ENCODE results near the gene OR10K2. TPM values are rescaled to one million over a fixed set of nuclear protein-coding genes. Genes with fewer than 3 reads are reported as not detected.

Gene OR10K2
- total and polyA plus RNA-seq, 9 of the 15 experiments (the other 6 are each of a cell fraction or from before 2014, with no cell fraction given), result not detected

DNA sequence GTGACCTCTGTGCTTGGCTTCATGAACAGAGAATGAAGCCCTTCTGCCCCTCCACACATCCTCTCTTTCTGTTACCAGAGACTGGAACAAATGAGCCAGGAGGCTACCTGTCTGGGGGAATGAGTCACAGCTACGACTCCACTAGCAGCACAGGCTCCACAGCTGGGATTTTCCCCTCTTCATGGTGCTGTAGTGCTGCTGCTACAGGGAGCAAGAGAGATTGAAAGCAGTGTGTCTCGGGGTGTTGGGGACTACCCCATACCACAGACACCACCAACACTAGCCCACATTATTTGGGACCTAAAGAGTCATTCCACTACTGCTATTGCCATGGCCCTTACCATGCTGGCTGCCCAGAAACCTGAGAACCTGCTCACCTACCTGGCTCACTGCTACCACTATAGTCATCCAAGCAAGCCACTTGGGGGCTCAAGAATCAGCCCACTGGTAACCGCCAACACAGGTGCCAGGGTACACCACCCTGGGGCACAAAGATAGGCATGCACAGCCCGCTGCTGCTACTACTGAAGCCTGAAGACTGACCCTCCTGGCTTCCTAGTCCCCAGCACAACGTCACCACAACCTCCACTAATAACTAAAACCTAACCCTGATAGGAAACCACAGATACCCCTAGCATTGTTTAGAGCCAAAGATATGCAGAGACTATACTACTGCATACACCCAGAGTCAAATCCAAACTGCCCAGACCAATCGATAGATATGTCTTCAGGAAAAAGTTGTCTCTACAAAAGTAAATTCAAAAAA lies 54.7 kb downstream of the OR10K2 start:
- no peak overlapping the region for H3K4me3 ChIP-seq
- H4K20me1 ChIP-seq (replicated peaks; ENCODE audit: control insufficient read depth, insufficient read depth, low read length), result no peaks in the 10 kb centered on the region
- no peaks in the 10 kb centered on the region for H3K9me1 ChIP-seq (ENCODE audit: control insufficient read depth, insufficient read depth, low read length)
- DNase-seq (ENCODE audit: extremely low read depth in 1 of 4, low spot score in 3 of 4) (no peak), ATAC-seq (no peak), FAIRE-seq (no peak)
- H3K4me2 ChIP-seq (ENCODE audit: insufficient read depth, low read length), result no peak overlapping the region
- no peak overlapping the region for H3K27ac ChIP-seq (ENCODE audit: extremely low read depth, low read depth, low read length)
- ChIA-PET CTCF (ENCODE audit: low intra/inter-chr PET ratio) (no interaction called here), POLR2A (no interaction called here)
- H3K4me1 ChIP-seq (replicated peaks in 1 of 2; ENCODE audit: control insufficient read depth in 2 of 2, insufficient read depth in 2 of 2, low read length in 2 of 2), result no peaks in the 10 kb centered on the region
- no peaks in the 10 kb centered on the region for H3K36me3 ChIP-seq (ENCODE audit: control insufficient read depth, insufficient read depth, low read length)
- no peaks in the 10 kb centered on the region for H3K27me3 ChIP-seq (ENCODE audit: control insufficient read depth in 2 of 2, insufficient read depth in 2 of 2, low read length in 2 of 2)
- BruUV-seq (replicated peaks), result no TSS peak
- H3K9me3 ChIP-seq (replicated peaks; ENCODE audit: control insufficient read depth, insufficient read depth, low read depth, low read length), result no peaks in the 10 kb centered on the region
- intact Hi-C loops (cut with micrococcal nuclease), result no loop called here
- no peak overlapping the region for H2AFZ ChIP-seq (ENCODE audit: low read depth, low read length)
- H3K9ac ChIP-seq (ENCODE audit: insufficient read depth in 1 of 2, low read depth in 2 of 2, low read length in 2 of 2), result no peak overlapping the region
- TF ChIP-seq CREM (IDR thresholded peaks at IDR 0.05; ENCODE audit: low read depth) (no peak), HDAC3 (IDR thresholded peaks at IDR 0.05; ENCODE audit: borderline replicate concordance, partially characterized antibody) (no peak), MTA1 (IDR thresholded peaks at IDR 0.05; ENCODE audit: borderline replicate concordance) (no peak)
- TF ChIP-seq, protein P1, sequence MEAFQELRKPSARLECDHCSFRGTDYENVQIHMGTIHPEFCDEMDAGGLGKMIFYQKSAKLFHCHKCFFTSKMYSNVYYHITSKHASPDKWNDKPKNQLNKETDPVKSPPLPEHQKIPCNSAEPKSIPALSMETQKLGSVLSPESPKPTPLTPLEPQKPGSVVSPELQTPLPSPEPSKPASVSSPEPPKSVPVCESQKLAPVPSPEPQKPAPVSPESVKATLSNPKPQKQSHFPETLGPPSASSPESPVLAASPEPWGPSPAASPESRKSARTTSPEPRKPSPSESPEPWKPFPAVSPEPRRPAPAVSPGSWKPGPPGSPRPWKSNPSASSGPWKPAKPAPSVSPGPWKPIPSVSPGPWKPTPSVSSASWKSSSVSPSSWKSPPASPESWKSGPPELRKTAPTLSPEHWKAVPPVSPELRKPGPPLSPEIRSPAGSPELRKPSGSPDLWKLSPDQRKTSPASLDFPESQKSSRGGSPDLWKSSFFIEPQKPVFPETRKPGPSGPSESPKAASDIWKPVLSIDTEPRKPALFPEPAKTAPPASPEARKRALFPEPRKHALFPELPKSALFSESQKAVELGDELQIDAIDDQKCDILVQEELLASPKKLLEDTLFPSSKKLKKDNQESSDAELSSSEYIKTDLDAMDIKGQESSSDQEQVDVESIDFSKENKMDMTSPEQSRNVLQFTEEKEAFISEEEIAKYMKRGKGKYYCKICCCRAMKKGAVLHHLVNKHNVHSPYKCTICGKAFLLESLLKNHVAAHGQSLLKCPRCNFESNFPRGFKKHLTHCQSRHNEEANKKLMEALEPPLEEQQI (IDR thresholded peaks at IDR 0.05), result no peak
- 0% methylated on average over 6 of the region's 6 CpGs for WGBS (ENCODE audit: insufficient coverage, low coverage, missing lambda C conversion rate)
- in situ Hi-C loops (cut with MboI), result no loop called here
- no peaks in the 10 kb centered on the region for H3K79me2 ChIP-seq (ENCODE audit: control insufficient read depth, insufficient read depth, low read length)

Other genes starting within 250 kb of the OR10K2 start
Only the 7 nearest of the 12 such genes appear.
- not detected in 2 replicates for gene CD1C, start 136.3 kb downstream of the OR10K2 start, total RNA-seq (2014; rRNA removed)
- not detected in 2 replicates for gene CD1C, start 136.3 kb downstream of the OR10K2 start, total RNA-seq (2014; rRNA removed; fragmentation: Illumina TruSeq; extraction: Trizol)
- not detected in 2 replicates for gene CD1C, start 136.3 kb downstream of the OR10K2 start, total RNA-seq (2015; rRNA removed; fragmentation: Illumina TruSeq; extraction: Trizol)
- not detected in 2 replicates for gene CD1C, start 136.3 kb downstream of the OR10K2 start, total RNA-seq (2021)
- gene CD1C, start 136.3 kb downstream of the OR10K2 start, polyA plus RNA-seq (2011; rRNA removed), result not detected in 2 replicates
- not detected in 2 replicates for gene CD1C, start 136.3 kb downstream of the OR10K2 start, polyA plus RNA-seq (2014; fragmentation: Illumina TruSeq; extraction: Trizol)
- not detected for gene CD1C, start 136.3 kb downstream of the OR10K2 start, polyA plus RNA-seq (2014; fragmentation: Nextera tagmentation; extraction: Ambion mirVana)
- gene CD1C, start 136.3 kb downstream of the OR10K2 start, polyA plus RNA-seq (2014; rRNA removed), result not detected in 2 replicates
- gene CD1B, start 94.7 kb downstream of the OR10K2 start, total RNA-seq (2014; rRNA removed), result not detected in 2 replicates
- gene CD1B, start 94.7 kb downstream of the OR10K2 start, total RNA-seq (2014; rRNA removed; fragmentation: Illumina TruSeq; extraction: Trizol), result not detected in 2 replicates
- gene CD1B, start 94.7 kb downstream of the OR10K2 start, total RNA-seq (2015; rRNA removed; fragmentation: Illumina TruSeq; extraction: Trizol), result not detected in 2 replicates
- not detected in 2 replicates for gene CD1B, start 94.7 kb downstream of the OR10K2 start, total RNA-seq (2021)
- gene CD1B, start 94.7 kb downstream of the OR10K2 start, polyA plus RNA-seq (2011; rRNA removed), result not detected in 2 replicates
- gene CD1B, start 94.7 kb downstream of the OR10K2 start, polyA plus RNA-seq (2014; fragmentation: Illumina TruSeq; extraction: Trizol), result not detected in 2 replicates
- gene CD1B, start 94.7 kb downstream of the OR10K2 start, polyA plus RNA-seq (2014; fragmentation: Nextera tagmentation; extraction: Ambion mirVana), result not detected
- gene CD1B, start 94.7 kb downstream of the OR10K2 start, polyA plus RNA-seq (2014; rRNA removed), result not detected in 2 replicates
- gene CD1E, start 72.3 kb downstream of the OR10K2 start, total RNA-seq (2014; rRNA removed), result not detected in 2 replicates
- gene CD1E, start 72.3 kb downstream of the OR10K2 start, total RNA-seq (2014; rRNA removed; fragmentation: Illumina TruSeq; extraction: Trizol), result not detected in 2 replicates
- not detected in 2 replicates for gene CD1E, start 72.3 kb downstream of the OR10K2 start, total RNA-seq (2015; rRNA removed; fragmentation: Illumina TruSeq; extraction: Trizol)
- not detected in 2 replicates for gene CD1E, start 72.3 kb downstream of the OR10K2 start, total RNA-seq (2021)
- gene CD1E, start 72.3 kb downstream of the OR10K2 start, polyA plus RNA-seq (2011; rRNA removed), result not detected in 2 replicates
- gene CD1E, start 72.3 kb downstream of the OR10K2 start, polyA plus RNA-seq (2014; fragmentation: Illumina TruSeq; extraction: Trizol), result not detected in 2 replicates
- not detected for gene CD1E, start 72.3 kb downstream of the OR10K2 start, polyA plus RNA-seq (2014; fragmentation: Nextera tagmentation; extraction: Ambion mirVana)
- gene CD1E, start 72.3 kb downstream of the OR10K2 start, polyA plus RNA-seq (2014; rRNA removed), result not detected in 2 replicates
- gene OR10T2, start 26.8 kb downstream of the OR10K2 start, total RNA-seq (2014; rRNA removed), result not detected in 2 replicates
- not detected in 2 replicates for gene OR10T2, start 26.8 kb downstream of the OR10K2 start, total RNA-seq (2014; rRNA removed; fragmentation: Illumina TruSeq; extraction: Trizol)
- gene OR10T2, start 26.8 kb downstream of the OR10K2 start, total RNA-seq (2015; rRNA removed; fragmentation: Illumina TruSeq; extraction: Trizol), result not detected in 2 replicates
- gene OR10T2, start 26.8 kb downstream of the OR10K2 start, total RNA-seq (2021), result not detected in 2 replicates
- not detected in 2 replicates for gene OR10T2, start 26.8 kb downstream of the OR10K2 start, polyA plus RNA-seq (2011; rRNA removed)
- not detected in 2 replicates for gene OR10T2, start 26.8 kb downstream of the OR10K2 start, polyA plus RNA-seq (2014; fragmentation: Illumina TruSeq; extraction: Trizol)
- gene OR10T2, start 26.8 kb downstream of the OR10K2 start, polyA plus RNA-seq (2014; fragmentation: Nextera tagmentation; extraction: Ambion mirVana), result not detected
- gene OR10T2, start 26.8 kb downstream of the OR10K2 start, polyA plus RNA-seq (2014; rRNA removed), result not detected in 2 replicates
- gene OR10K1, start 35.6 kb upstream of the OR10K2 start, total RNA-seq (2014; rRNA removed), result not detected in 2 replicates
- not detected in 2 replicates for gene OR10K1, start 35.6 kb upstream of the OR10K2 start, total RNA-seq (2014; rRNA removed; fragmentation: Illumina TruSeq; extraction: Trizol)
- gene OR10K1, start 35.6 kb upstream of the OR10K2 start, total RNA-seq (2015; rRNA removed; fragmentation: Illumina TruSeq; extraction: Trizol), result not detected in 2 replicates
- gene OR10K1, start 35.6 kb upstream of the OR10K2 start, total RNA-seq (2021), result not detected in 2 replicates
- gene OR10K1, start 35.6 kb upstream of the OR10K2 start, polyA plus RNA-seq (2011; rRNA removed), result not detected in 2 replicates
- not detected in 2 replicates for gene OR10K1, start 35.6 kb upstream of the OR10K2 start, polyA plus RNA-seq (2014; fragmentation: Illumina TruSeq; extraction: Trizol)
- not detected for gene OR10K1, start 35.6 kb upstream of the OR10K2 start, polyA plus RNA-seq (2014; fragmentation: Nextera tagmentation; extraction: Ambion mirVana)
- not detected in 2 replicates for gene OR10K1, start 35.6 kb upstream of the OR10K2 start, polyA plus RNA-seq (2014; rRNA removed)
- gene OR10R2, start 46.0 kb upstream of the OR10K2 start, total RNA-seq (2014; rRNA removed), result not detected in 2 replicates
- gene OR10R2, start 46.0 kb upstream of the OR10K2 start, total RNA-seq (2014; rRNA removed; fragmentation: Illumina TruSeq; extraction: Trizol), result not detected in 2 replicates
- not detected in 2 replicates for gene OR10R2, start 46.0 kb upstream of the OR10K2 start, total RNA-seq (2015; rRNA removed; fragmentation: Illumina TruSeq; extraction: Trizol)
- not detected in 2 replicates for gene OR10R2, start 46.0 kb upstream of the OR10K2 start, total RNA-seq (2021)
- gene OR10R2, start 46.0 kb upstream of the OR10K2 start, polyA plus RNA-seq (2011; rRNA removed), result not detected in 2 replicates
- gene OR10R2, start 46.0 kb upstream of the OR10K2 start, polyA plus RNA-seq (2014; fragmentation: Illumina TruSeq; extraction: Trizol), result not detected in 2 replicates
- gene OR10R2, start 46.0 kb upstream of the OR10K2 start, polyA plus RNA-seq (2014; fragmentation: Nextera tagmentation; extraction: Ambion mirVana), result not detected
- gene OR10R2, start 46.0 kb upstream of the OR10K2 start, polyA plus RNA-seq (2014; rRNA removed), result not detected in 2 replicates
- not detected in 2 replicates for gene OR6Y1, start 128.2 kb upstream of the OR10K2 start, total RNA-seq (2014; rRNA removed)
- not detected in 2 replicates for gene OR6Y1, start 128.2 kb upstream of the OR10K2 start, total RNA-seq (2014; rRNA removed; fragmentation: Illumina TruSeq; extraction: Trizol)
- not detected in 2 replicates for gene OR6Y1, start 128.2 kb upstream of the OR10K2 start, total RNA-seq (2015; rRNA removed; fragmentation: Illumina TruSeq; extraction: Trizol)
- gene OR6Y1, start 128.2 kb upstream of the OR10K2 start, total RNA-seq (2021), result not detected in 2 replicates
- gene OR6Y1, start 128.2 kb upstream of the OR10K2 start, polyA plus RNA-seq (2011; rRNA removed), result not detected in 2 replicates
- gene OR6Y1, start 128.2 kb upstream of the OR10K2 start, polyA plus RNA-seq (2014; fragmentation: Illumina TruSeq; extraction: Trizol), result not detected in 2 replicates
- not detected for gene OR6Y1, start 128.2 kb upstream of the OR10K2 start, polyA plus RNA-seq (2014; fragmentation: Nextera tagmentation; extraction: Ambion mirVana)
- gene OR6Y1, start 128.2 kb upstream of the OR10K2 start, polyA plus RNA-seq (2014; rRNA removed), result not detected in 2 replicates